Smooth muscle cell (in vitro differentiated cells): ENCODE measurements around the gene MFSD2A. TPM values are rescaled to one million over a fixed set of nuclear protein-coding genes. Genes with fewer than 3 reads are reported as not detected.

ENCODE experiments used
- DNase-seq: peaks from one replicate; lab custom pipeline; 2025; ENCODE audit not compliant: unreplicated experiment; lab: John Stamatoyannopoulos, UW
- H2AFZ ChIP-seq: fragments of 200-600 bp; sonication (generic); 2 replicates; pipeline ENCODE4 v1.6.0; 2016; ENCODE audit warnings: antibody characterized with exemption, low read depth, mild to moderate bottlenecking
- H3F3A ChIP-seq: fragments of 200-600 bp; sonication (generic); 2 replicates; pipeline ENCODE4 v1.6.0; 2017; ENCODE audit warnings: antibody characterized with exemption, low read depth
- H3K27ac ChIP-seq: fragments of 200-600 bp; sonication (generic); 2 replicates; pipeline ENCODE4 v1.5.1; 2016; ENCODE audit warnings: low read depth, mild to moderate bottlenecking
- H3K27me3 ChIP-seq: fragments of 200-600 bp; sonication (generic); 2 replicates; pipeline ENCODE4 v1.6.1; 2016; ENCODE audit warnings: low read depth, mild to moderate bottlenecking
- H3K36me3 ChIP-seq: fragments of 200-600 bp; sonication (generic); 2 replicates; pipeline ENCODE4 v1.5.1; 2016; ENCODE audit warnings: low read depth
- H3K4me1 ChIP-seq: fragments of 200-600 bp; sonication (generic); 2 replicates; pipeline ENCODE4 v1.5.1; 2016; ENCODE audit warnings: low read depth
- H3K4me2 ChIP-seq: fragments of 200-600 bp; sonication (generic); 2 replicates; pipeline ENCODE4 v1.6.0; 2016; ENCODE audit warnings: mild to moderate bottlenecking
- H3K4me3 ChIP-seq: fragments of 200-600 bp; sonication (generic); 2 replicates; pipeline ENCODE4 v1.5.1; 2016; ENCODE audit warnings: mild to moderate bottlenecking
- H3K79me2 ChIP-seq: fragments of 200-600 bp; sonication (generic); 2 replicates; pipeline ENCODE4 v1.6.0; 2016; ENCODE audit warnings: low read depth, mild to moderate bottlenecking
- H3K9ac ChIP-seq: fragments of 200-600 bp; sonication (generic); 2 replicates; pipeline ENCODE4 v1.6.0; 2016; ENCODE audit warnings: low read depth
- H3K9me3 ChIP-seq: fragments of 200-600 bp; sonication (generic); replicated peaks from 2 replicates; pipeline ENCODE4 v1.5.1; 2016; ENCODE audit warnings: low read depth
- H4K20me1 ChIP-seq: fragments of 200-600 bp; sonication (generic); 2 replicates; pipeline ENCODE4 v1.6.0; 2016; ENCODE audit warnings: low read depth
- CTCF ChIP-seq: fragments of 200-600 bp; sonication (generic); IDR thresholded peaks from 2 replicates; pipeline ENCODE4 v1.5.1; 2017; ENCODE audit warnings: borderline replicate concordance, mild to moderate bottlenecking, antibody characterized with exemption; ENCODE audit not compliant: insufficient read depth, poor library complexity, severe bottlenecking
- WGBS: methylation state at CpG from one replicate; pipeline ENCODE4 v1.1.7; 2016; ENCODE audit warnings: low lambda C conversion rate; 5-methylcytosine and 5-hydroxymethylcytosine counted together
- polyA plus RNA-seq: library from polyadenylated mRNA; unstranded; fragments of >200 nt; fragmentation: Nextera tagmentation; extraction: Ambion mirVana; gene quantifications from 2 replicates; pipeline ENCODE4 v1.2.1, GENCODE V29; 2016
- total RNA-seq: library from RNA; depleted of rRNA; stranded (reverse); fragments of >200 nt; gene quantifications from 2 replicates; pipeline ENCODE4 v1.2.3, GENCODE V29; 2014

The MFSD2A gene
- total and polyA plus RNA-seq, 2 experiments from 2014 or later: 3.3 to 5.3 TPM

DNA sequence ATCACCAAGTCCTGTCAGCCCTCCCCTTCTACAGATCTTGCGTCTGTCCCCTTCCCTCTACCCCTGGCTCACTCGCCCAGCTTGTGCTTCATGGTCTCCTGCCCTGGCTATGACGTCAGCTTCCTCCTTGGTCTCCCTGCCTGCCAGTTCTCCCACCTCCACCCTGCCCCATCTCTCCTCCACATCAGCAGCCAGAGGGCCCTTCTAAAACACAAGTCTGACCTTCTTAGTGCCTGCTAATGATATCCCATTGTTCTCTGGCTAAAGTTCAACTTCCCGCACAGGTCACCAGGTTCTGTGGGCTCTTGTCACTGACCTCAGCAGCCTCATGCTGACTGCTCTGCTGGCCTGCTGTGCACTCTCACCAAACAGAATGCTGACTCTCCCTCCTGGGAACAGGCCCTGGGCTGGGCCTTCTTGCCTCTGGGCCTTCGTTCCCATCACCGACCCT lies 28.6 kb upstream of the MFSD2A start:
- no peaks in the 10 kb centered on the region for H3K36me3 ChIP-seq
- H3K79me2 ChIP-seq: no peaks in the 10 kb centered on the region
- no peak overlapping the region for H3K9ac ChIP-seq
- H2AFZ ChIP-seq: no peak overlapping the region
- no peak for DNase-seq
- H3F3A ChIP-seq: no peaks in the 10 kb centered on the region
- H4K20me1 ChIP-seq: no peaks in the 10 kb centered on the region
- TF ChIP-seq CTCF: no peak
- H3K4me1 ChIP-seq: peaks cover 6% of the 10 kb centered on the region
- no peak overlapping the region for H3K27ac ChIP-seq
- no peaks in the 10 kb centered on the region for H3K9me3 ChIP-seq
- H3K4me2 ChIP-seq: no peak overlapping the region
- 79% methylated on average over 6 of the region's 6 CpGs for WGBS
- H3K27me3 ChIP-seq: peaks cover 24% of the 10 kb centered on the region
- H3K4me3 ChIP-seq: no peak overlapping the region

DNA sequence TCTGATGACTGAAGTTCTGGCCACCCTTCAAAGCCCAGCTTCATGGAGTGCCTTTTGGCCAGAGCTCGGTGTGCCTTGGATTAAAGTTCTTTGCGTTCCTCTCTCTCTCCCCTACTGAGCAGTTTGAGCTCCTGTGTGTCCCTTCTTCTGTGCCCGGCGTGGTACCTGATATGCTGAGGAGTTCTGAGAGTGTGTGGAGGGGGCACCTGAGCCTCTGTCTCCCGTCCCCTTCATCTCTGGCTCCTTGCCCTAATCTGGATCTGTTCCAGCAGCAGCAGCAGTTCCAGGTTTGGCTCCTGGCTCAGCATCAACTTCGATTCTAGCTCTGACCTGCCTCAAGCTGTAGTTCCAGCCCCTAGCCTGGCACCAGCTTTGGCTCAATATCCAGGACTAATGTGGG lies 28.1 kb upstream of the MFSD2A start:
- Histone ChIP-seq H3K4me3 (no peak overlapping the region), H3K9me3 (no peaks in the 10 kb centered on the region), H3K4me1 (peaks cover 6% of the 10 kb centered on the region), H3K4me2 (no peak overlapping the region), H3F3A (no peaks in the 10 kb centered on the region), H3K27ac (no peak overlapping the region), H3K27me3 (peaks cover 20% of the 10 kb centered on the region), H3K36me3 (no peaks in the 10 kb centered on the region), H3K9ac (no peak overlapping the region), H3K79me2 (no peaks in the 10 kb centered on the region), H4K20me1 (no peaks in the 10 kb centered on the region), H2AFZ (no peak overlapping the region)
- DNase-seq: no peak
- no peak for TF ChIP-seq CTCF
- 92% methylated on average over 6 of the region's 6 CpGs for WGBS

GRCh38 chr1:39927538-39927937 lies 27.4 kb upstream of the MFSD2A start:
- no peaks in the 10 kb centered on the region for H3K36me3 ChIP-seq
- no peak overlapping the region for H3K4me2 ChIP-seq
- no peaks in the 10 kb centered on the region for H3F3A ChIP-seq
- H4K20me1 ChIP-seq: no peaks in the 10 kb centered on the region
- peaks cover 12% of the 10 kb centered on the region for H3K27me3 ChIP-seq
- no peaks in the 10 kb centered on the region for H3K79me2 ChIP-seq
- H3K9me3 ChIP-seq: no peaks in the 10 kb centered on the region
- TF ChIP-seq CTCF: no peak
- 96% methylated on average over 3 of the region's 3 CpGs for WGBS
- H2AFZ ChIP-seq: no peak overlapping the region
- H3K4me1 ChIP-seq: peaks cover 1% of the 10 kb centered on the region
- H3K4me3 ChIP-seq: no peak overlapping the region
- H3K9ac ChIP-seq: no peak overlapping the region
- no peak for DNase-seq
- H3K27ac ChIP-seq: no peak overlapping the region

- DNase-seq: no peak
- Histone ChIP-seq H3K4me3 (no peak overlapping the region), H3K36me3 (no peaks in the 10 kb centered on the region), H3K4me1 (no peaks in the 10 kb centered on the region), H3K27me3 (peaks cover 5% of the 10 kb centered on the region), H3K9ac (no peak overlapping the region), H3K9me3 (no peaks in the 10 kb centered on the region), H3K27ac (no peak overlapping the region), H2AFZ (no peak overlapping the region), H4K20me1 (no peaks in the 10 kb centered on the region), H3F3A (no peaks in the 10 kb centered on the region), H3K4me2 (no peak overlapping the region), H3K79me2 (no peaks in the 10 kb centered on the region)
- WGBS: 82% methylated on average over 7 of the region's 7 CpGs
- TF ChIP-seq CTCF: no peak
Observed at GRCh38 chr1:39928809-39929587, 25.9 kb upstream of the MFSD2A start.
